LoVo (cell line): ENCODE results near the gene SCRN2.

Experiments
- DNase-seq: peaks from one replicate; pipeline ENCODE4 v3.0.0-alpha.2; 2016; ENCODE audit warnings: low spot score

Gene SCRN2

DNA sequence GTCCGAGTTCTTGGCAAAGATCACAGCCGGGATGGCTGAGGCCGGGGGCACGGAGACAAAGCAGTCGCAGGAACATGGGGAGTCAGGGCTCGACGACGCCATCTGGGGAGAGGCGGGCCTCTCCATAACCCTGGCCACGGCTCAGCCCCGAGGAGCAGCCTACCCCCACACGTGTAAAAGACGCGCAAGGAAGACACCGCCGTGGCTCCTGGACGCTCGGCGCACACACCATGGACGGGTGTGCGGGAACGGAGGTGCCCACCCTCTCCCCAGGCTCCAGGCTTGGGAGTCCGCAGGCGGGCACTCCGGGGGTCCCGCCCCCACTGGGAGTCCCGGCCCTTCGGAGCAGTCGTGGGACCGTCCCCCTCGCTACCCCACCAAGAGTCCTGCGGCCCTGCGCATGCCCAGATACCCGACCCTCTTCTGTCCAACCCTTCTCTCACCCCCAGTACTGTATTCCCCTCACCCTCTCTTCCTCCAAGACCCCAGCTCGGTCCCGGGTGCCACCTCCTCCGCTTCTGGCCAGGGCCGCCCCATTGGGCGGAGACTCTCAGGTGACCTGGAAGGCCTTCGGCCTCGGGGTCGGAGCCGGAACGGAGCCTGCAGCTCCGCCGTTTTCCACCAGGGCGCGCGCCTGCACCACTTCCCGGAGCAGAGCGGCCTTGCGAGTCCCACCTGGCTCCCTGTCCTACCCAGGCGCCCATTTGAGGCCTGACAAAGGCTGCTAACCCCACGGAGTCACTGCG lies at the start of gene SCRN2:
SCRN2 (minus strand) TSS at position 532 of the 746 bp plus-strand sequence; CDS start at position 102, 430 bp downstream.
- peak; percentile 90 for DNase-seq

GRCh38 chr17:47889734-47890529 lies 48.9 kb upstream of the SCRN2 start:
- DNase-seq: peak; percentile 82

DNA sequence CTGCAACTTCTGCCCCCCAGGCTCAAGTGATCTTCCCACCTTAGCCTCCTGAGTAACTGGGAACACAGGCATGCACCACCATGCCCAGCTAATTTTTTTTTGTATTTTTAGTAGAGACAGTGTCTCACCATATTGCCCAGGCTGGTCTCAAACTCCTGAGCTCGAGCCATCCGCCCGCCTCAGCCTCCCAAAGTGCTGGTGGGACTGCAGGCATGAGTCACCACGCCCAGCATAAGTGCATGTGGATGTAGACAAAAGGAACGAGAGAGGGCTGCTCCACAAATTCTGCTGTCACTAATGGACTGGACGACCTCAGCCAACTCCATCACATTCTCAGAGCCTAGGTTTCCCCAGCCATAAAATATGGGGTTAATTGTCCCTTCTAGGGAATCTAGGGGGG lies 47.2 kb upstream of the SCRN2 start:
- DNase-seq: no peak

GRCh38 chr17:47884905-47885730 lies 44.0 kb upstream of the SCRN2 start:
- DNase-seq: no peak

- DNase-seq: no peak
Observed at GRCh38 chr17:47884427-47884740, 43.3 kb upstream of the SCRN2 start.

DNA sequence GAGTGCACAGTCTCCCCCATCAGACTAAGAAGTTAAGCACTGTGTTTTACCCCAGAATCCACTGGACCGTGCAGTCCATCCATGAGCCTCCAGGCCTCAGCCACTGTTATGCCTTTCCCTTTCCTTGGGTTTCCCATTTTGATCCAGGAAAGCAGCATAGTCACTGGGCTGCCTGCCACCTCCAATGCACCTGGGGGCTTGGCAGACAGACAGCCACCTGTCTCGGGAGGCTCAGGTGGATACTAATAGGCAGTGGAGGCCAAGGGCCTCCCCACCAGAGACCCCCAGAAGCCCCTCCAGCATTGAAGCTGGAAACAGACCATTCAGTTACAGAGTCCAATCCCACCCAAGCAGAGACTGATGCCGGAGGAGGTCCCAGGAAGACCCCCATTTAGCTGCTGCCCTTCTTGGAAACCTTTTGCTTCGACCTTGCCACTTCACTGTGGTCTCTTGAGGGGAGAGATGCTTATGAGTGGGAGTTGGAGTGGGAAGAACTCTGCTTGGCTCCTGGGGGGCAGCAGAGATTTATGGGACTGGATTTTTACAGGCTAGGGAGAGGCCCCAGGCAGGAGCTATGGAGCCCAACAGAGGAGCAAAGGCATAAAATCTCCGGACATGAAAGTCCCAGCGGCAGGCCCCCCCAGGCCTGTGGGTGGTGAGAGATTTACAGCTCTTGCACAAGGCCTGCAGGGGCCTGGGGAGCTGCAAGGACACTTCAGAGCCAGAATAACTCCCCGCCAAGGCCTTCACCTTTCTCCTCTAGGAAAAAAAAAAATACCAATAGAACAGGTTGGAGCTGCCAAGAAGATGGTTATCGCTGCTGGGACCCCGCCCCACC lies 42.7 kb upstream of the SCRN2 start:
- no peak for DNase-seq

GRCh38 chr17:47882695-47883588 lies 41.9 kb upstream of the SCRN2 start:
- no peak for DNase-seq

- peak; percentile 63 for DNase-seq
Observed at GRCh38 chr17:47882247-47882646, 41.2 kb upstream of the SCRN2 start.

DNA sequence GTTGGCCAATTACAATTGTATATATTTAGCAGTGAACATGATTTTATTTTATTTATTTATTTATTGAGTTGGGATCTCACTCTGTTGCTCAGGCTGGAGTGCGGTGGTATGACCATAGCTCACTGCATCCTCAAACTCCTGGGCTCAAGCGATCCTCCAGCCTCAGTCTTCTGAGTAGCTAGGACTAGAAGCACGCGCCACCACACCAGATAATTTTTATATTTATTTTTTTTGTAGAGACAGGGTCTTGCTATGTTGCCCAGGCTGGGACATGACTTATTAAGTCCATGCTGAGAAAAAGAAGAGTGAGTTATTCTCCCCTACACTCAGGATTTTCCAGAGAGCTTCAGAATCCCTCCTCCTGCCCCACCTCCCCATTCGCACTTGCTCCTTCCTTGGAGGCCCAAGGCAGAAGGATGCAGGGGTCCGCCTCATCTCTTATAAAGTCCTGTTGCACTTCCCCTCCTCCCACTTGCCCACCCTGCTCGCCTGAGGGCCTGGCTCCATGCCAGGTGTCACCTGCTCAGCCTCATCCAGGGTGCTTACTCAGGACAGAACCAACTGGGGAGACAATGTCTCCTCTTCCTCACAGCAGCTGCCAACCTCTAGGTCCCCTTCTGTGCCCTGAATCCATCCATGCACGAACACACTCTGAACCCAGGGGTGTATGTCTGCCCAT lies 38.8 kb upstream of the SCRN2 start:
- DNase-seq: no peak

DNA sequence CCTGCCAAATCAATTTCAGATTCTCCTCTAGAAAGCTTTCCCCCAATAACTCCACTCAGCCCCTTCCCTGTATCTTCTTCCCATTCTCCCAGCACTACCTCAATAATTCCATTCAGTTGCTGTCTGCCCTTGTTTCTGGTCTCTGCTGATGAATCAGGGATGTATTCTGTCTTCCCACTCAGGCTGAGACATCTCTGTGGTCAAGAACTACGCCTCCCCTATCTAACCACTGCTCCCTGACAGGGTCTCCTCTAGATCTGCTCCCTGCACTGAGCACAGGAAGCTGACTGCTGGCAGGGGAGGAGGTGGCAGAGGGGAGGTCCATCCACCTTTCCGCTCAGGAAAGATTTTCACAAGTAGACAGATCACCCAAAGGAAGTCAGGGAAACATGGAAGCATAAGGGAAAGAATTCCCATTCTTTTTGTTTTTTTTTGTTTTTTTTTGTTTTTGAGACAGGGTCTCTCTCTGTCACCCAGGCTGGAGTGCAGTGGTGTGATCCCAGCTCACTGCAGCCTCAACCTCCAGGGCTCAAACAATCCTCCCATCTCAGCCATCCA lies 38.0 kb upstream of the SCRN2 start:
- DNase-seq: no peak

DNA sequence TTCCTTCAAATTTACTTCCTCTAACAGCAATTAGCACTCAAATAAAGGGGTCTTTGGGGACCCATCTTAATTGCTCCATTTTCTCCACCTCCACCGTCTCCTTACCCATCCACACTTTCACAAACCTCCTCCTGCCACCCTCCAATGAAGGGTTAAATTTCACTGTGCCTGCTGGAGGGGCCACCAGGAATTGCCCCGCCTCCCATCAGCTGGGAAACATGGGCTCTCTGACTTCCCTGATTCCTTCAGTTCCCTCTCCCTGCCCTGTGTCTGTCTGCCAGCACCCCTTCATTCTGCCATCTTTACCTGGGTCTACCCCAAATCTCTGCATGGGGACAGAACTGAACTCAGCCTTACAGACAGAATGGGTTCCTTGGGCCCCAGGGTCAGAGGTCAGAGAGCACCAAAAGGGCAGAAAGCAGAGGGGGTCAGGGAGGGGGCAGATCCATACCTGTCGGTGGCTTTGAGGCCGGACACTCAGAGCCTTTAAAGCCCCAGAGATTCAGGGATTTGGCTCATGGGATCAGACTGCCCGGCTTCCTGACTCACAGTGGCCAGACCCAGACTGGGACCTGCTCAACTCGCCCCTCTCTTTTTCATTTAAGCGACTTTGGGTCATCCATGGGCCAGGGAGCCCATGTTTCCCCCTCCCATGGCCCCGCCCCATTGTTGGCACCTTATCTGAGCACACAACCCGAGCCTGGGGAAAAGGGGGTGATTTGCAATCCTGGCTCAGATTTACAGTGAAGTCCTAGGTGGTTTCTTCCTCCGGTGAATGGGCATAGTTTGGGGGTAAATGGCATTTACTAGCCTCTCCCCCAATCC lies 37.3 kb upstream of the SCRN2 start:
- DNase-seq: no peak

GRCh38 chr17:47877368-47878034 lies 36.4 kb upstream of the SCRN2 start:
- DNase-seq: no peak

DNA sequence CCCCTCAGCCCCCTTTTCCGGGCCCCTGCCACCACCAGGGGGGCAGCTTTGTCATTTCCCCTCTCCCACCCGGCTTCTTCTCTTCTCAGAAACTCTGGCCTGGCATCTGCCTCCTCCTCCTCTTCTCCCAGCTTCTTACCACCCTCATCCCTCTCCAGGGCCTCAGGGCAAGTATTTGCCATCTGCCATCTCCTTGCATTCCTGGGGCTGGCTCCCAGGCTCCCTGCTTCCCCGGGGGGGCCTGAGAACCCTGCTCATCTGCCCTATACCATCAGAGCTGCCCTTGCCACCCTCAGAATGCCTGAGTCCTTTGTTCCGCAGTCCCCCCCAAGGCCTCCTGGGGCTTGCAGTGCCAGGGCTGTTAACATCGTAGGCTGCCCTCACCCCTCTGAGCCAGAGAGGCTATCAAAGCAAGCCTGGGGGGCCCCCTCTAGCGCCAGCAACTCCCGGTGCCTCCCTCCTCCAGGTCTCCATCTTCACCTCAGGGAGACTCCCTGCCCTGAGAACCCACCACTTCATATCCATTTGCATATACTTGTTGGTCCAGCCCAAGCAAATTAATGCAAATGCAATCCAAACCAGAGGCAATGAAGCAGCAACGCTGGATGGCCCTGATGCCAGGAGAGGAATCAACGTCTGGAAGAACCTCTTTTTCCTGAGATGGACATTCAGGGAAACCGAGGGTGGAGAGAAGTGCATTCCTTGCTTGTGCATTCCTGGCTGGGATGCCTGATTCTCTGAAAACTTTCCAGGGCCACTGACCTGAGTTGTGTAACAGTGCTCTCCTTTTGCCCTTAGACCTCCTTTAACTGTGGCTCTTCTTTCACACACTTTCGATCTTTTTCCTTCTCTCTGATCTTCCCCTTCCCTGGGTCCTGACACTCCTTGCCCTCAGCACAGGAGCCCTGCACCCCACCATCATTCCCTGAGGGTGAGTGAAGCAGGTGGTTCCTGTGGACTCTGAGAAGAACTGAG lies 34.2 kb upstream of the SCRN2 start:
- no peak for DNase-seq

DNA sequence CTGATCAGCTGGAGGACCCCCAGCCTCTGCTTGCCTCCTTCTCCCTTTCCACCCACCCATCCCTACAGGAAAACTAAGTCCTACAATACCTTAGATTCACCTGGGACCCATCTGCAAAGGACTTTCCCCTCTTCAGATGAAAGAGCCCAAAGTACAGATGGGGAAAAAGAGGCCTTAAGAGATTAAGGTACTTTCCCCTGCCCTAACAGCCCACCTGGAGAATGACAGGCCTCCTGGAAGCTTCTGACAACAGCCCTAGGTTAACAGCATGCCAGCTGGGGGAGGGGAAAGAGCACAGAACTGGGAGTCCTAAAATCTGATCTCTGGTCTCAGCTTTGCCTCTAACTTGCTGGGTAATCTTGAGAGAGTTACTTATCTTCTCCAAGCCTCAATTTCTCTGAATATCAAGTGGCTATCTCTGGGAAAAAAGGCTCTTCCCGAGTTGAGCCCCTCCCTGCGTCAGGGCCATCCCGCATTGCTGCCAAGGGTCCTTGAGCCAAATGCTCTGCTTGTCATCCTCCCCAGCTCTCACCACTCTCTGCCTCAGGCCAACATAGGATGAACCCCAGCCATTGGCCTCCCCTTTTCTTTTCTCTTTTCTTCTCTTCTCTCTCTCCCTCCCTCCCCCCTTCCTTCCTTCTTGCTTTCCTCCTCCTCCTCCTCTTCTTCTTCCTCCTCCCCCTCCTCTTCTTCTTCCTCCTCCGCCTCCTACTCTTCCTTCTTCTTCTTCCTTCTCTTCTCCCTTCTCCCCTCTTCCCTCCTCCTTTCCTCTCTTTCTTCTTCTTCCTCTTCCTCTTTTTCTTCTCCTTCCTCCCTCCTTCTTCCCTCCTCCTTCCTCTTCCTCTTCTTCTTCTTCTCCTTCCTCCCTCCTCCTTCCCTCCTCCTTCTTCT lies 32.4 kb upstream of the SCRN2 start:
- no peak for DNase-seq

DNA sequence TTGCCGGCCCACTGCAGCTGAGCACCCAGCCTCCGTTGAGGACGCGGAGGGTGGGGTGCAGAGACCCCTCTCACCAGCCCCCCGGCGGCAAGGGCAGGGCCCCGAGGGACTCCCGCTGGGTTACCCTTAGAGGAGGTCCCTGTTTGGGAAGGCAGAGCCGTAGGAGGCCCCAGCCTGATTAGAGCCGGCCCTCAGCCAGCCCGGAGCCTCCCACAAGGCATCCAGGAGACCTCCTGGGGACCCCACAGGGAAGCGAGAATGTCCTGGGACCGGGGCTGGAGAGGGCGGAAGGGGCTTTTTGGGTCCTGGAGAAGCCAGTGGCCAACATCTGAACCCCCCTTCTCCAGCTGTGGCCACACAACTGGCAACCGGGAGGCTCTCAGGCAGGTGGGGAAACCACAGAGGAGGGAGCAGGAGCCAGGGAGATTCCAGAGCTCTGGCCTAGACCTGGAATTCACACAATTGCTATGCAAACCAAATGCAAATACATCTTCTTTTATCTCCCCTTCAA lies 31.6 kb upstream of the SCRN2 start:
- DNase-seq: no peak
